ENCODE results near the gene SPATA4. TPM values are rescaled to one million over a fixed set of nuclear protein-coding genes. Genes with fewer than 3 reads are reported as not detected.

The SPATA4 gene
- total RNA-seq, 1 donor from 2014 or later, result 0.75 TPM

Other genes starting within 250 kb of the SPATA4 start
- gene WDR17, start 129.7 kb downstream of the SPATA4 start, total RNA-seq (ENCODE audit: low replicate concordance), result 5.2 and 6.1 TPM in 2 replicates
- gene ASB5, start 73.6 kb upstream of the SPATA4 start, total RNA-seq (ENCODE audit: low replicate concordance), result 0.10 TPM in 1 of 2 replicates, not detected in the other
- gene SPCS3, start 124.4 kb upstream of the SPATA4 start, total RNA-seq (ENCODE audit: low replicate concordance), result 87.1 and 106 TPM in 2 replicates

Data from type B pancreatic cell (in vitro differentiated cells).